ENCODE results near the gene THRB. TPM values are rescaled to one million over a fixed set of nuclear protein-coding genes. Genes with fewer than 3 reads are reported as not detected.

THRB gene
- total RNA-seq, 1 donor from 2014 or later, result 32.8 TPM

DNA sequence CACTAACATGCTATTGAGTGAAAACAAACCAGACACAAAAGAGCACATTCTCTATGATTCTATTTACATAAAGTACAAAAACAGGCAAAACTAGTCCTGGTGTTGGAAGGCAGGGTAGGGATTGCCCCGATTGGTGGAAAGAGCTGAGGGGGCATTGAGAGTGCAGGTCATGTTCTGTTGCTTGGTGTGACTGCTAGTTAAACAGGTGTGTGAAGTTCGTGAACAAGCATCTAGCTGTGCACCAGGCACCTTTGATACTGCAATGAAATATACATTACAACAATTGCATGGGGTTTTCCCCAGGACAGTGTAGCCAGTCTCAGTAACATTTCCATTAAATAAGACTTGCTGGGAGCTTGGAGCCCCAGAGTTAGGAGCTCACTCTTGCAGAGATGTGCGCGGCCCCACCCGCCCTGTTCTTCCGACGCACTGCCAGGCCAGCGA, 26.3 kb upstream of the THRB start:
- peak overlapping the region; percentile 89 for H3K27ac ChIP-seq (replicated peaks)
- TF ChIP-seq, protein P1, sequence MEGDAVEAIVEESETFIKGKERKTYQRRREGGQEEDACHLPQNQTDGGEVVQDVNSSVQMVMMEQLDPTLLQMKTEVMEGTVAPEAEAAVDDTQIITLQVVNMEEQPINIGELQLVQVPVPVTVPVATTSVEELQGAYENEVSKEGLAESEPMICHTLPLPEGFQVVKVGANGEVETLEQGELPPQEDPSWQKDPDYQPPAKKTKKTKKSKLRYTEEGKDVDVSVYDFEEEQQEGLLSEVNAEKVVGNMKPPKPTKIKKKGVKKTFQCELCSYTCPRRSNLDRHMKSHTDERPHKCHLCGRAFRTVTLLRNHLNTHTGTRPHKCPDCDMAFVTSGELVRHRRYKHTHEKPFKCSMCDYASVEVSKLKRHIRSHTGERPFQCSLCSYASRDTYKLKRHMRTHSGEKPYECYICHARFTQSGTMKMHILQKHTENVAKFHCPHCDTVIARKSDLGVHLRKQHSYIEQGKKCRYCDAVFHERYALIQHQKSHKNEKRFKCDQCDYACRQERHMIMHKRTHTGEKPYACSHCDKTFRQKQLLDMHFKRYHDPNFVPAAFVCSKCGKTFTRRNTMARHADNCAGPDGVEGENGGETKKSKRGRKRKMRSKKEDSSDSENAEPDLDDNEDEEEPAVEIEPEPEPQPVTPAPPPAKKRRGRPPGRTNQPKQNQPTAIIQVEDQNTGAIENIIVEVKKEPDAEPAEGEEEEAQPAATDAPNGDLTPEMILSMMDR (IDR thresholded peaks at IDR 0.05; ENCODE audit: borderline replicate concordance), result no peak
- no peaks in the 10 kb centered on the region for H3K9me3 ChIP-seq (replicated peaks)
- no peaks in the 10 kb centered on the region for H3K27me3 ChIP-seq (ENCODE audit: low read depth)
- peaks cover 19% of the 10 kb centered on the region for H3K4me1 ChIP-seq
- H3K36me3 ChIP-seq, result no peaks in the 10 kb centered on the region
- H3K4me3 ChIP-seq, result peak overlapping the region; percentile 75
- DNase-seq, result no peak
- intact Hi-C loops (cut with micrococcal nuclease), result no loop called here

DNA sequence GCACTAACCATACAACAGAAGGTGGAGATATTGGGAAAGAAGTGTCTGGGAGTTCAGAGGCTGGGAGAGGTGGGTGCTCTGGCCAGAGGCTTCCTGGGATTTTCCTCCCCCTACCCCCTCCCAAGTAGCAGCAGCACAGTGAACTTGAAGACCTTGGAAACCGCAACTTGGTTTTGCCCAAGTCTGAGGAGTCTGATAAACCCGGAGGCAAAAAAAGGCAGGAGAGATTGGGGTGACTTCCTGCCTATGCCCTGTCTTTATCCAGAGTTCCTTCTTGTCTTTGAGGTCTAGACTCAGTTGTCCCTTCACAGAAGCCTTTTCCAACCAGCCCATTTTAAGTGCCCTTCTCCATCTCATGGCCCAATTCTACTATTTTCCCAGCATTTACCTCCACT, 25.4 kb upstream of the THRB start:
- Histone ChIP-seq H3K4me3 (no peak overlapping the region), H3K27me3 (ENCODE audit: low read depth) (no peaks in the 10 kb centered on the region), H3K4me1 (peaks cover 19% of the 10 kb centered on the region), H3K27ac (replicated peaks) (no peak overlapping the region), H3K36me3 (no peaks in the 10 kb centered on the region), H3K9me3 (replicated peaks) (no peaks in the 10 kb centered on the region)
- DNase-seq, result no peak
- TF ChIP-seq, protein P1 (IDR thresholded peaks at IDR 0.05; ENCODE audit: borderline replicate concordance), result no peak
- intact Hi-C loops (cut with micrococcal nuclease), result no loop called here

DNA sequence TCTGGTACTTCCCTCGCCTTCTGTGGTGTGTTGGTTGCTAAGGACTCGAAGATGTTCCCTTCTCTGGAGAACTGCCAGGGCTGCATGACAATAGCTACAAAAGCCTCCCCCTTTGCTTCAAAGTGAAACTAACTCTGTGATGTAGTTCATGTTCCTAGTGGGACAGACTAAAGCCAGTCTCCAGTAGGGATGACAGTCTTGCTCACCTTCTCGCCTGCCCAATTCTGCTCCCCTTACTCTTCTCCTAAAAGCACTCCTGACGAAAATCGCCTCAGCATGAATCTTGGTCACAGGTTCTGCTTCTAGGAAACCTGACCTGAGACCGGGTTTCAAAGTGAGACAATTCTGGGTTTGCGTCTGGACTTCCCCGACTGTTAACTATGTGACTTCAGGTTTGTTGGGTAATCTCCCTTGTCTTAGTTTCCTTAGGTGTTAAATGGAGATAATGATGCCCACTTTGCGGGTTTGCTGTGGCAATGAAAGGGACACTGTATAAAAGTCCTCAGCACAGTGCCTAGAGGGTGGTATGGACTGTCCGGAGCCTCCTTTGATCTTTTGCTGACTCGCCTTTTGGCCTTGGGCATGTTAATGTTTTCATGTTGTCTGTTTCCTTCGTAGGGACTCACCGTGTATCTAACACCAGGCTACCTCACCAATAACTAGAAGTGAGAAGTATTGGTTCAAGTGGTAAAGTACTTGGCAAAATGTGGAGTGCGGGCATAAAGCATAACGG, 24.9 kb upstream of the THRB start:
- TF ChIP-seq, protein P1 (IDR thresholded peaks at IDR 0.05; ENCODE audit: borderline replicate concordance), result no peak
- Histone ChIP-seq H3K4me1 (peaks cover 19% of the 10 kb centered on the region), H3K36me3 (no peaks in the 10 kb centered on the region), H3K27ac (replicated peaks) (no peak overlapping the region), H3K4me3 (peak overlapping the region; percentile 12), H3K9me3 (replicated peaks) (no peaks in the 10 kb centered on the region), H3K27me3 (ENCODE audit: low read depth) (no peaks in the 10 kb centered on the region)
- DNase-seq, result no peak
- intact Hi-C loops (cut with micrococcal nuclease), result no loop called here

DNA sequence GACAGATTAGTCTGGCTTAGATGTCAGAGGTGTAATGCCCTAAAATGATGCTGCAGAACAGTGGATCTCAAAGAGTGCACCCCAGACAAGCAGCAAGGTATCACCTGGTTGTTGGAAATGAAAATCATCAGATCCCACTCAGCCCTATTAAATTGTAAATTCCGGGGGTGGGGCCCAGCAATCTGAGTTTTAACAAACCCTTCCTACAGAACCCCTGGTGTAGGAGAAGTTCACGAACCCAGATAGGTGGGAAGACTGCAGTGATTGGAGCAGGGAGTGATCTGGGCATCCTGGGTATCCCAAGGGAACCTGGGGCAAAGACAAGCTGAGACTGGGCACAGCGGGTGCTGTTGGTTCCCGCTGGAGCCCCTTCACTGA, 24.3 kb upstream of the THRB start:
- no peak overlapping the region for H3K27ac ChIP-seq (replicated peaks)
- no peaks in the 10 kb centered on the region for H3K27me3 ChIP-seq (ENCODE audit: low read depth)
- H3K9me3 ChIP-seq (replicated peaks), result no peaks in the 10 kb centered on the region
- DNase-seq, result no peak
- peaks cover 19% of the 10 kb centered on the region for H3K4me1 ChIP-seq
- H3K4me3 ChIP-seq, result peak overlapping the region; percentile 12
- no peaks in the 10 kb centered on the region for H3K36me3 ChIP-seq
- TF ChIP-seq, protein P1 (IDR thresholded peaks at IDR 0.05; ENCODE audit: borderline replicate concordance), result no peak
- intact Hi-C loops (cut with micrococcal nuclease), result no loop called here

DNA sequence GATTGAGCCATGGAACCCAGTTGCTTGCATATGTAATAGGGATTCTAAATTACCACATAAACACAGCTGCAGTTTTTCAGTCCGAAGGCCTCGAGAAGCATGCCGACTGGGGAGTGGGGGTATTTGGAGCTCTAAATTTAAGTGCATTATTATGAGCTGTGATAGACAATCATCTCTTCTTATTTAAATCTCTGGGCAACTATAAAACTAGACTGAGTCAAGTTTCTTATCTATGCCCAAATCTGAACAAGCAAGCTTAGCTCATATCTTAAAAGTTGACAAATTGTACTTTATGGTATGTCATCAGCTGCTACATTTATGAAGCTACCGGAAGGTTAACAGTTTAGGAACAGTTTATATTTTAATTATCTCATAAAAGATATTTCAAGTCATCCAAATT, 19.5 kb upstream of the THRB start:
- no peak for DNase-seq
- Histone ChIP-seq H3K27ac (replicated peaks) (no peak overlapping the region), H3K4me3 (no peak overlapping the region), H3K4me1 (no peaks in the 10 kb centered on the region), H3K36me3 (no peaks in the 10 kb centered on the region), H3K9me3 (replicated peaks) (no peaks in the 10 kb centered on the region), H3K27me3 (ENCODE audit: low read depth) (no peaks in the 10 kb centered on the region)
- intact Hi-C loops (cut with micrococcal nuclease), result no loop called here
- TF ChIP-seq, protein P1 (IDR thresholded peaks at IDR 0.05; ENCODE audit: borderline replicate concordance), result no peak
